GM19023 (cell line): ENCODE data around the gene ZFAND2A.

Experiments used
- ATAC-seq: cut with Tn5 transposase; IDR thresholded peaks from one replicate; pipeline ENCODE4 v1.9.1; 2021; ENCODE audit warnings: mild to moderate bottlenecking, moderate library complexity; ENCODE audit not compliant: unreplicated experiment

Gene ZFAND2A

DNA sequence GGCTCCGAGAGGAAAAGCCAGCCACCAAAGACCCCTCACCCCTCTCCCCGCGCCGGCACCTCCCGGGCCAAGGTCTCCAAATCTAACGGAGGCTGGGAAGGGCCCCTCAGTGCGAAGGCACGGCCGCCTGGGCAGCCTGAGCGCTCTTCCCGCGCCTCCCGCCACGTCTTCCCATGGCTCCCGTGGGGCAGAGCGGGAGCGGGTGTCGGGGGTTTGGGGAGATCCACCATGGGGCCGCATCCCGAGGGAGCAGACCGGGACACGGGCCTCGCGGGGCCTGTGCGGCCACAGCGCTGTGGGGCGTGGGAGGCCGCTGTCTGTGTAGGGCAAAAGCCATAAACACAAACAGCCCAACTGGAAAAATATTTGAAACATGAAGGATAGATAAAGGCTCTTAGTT is 49.6 kb downstream of the ZFAND2A start:
- ATAC-seq: no peak

- no peak for ATAC-seq
Measured at GRCh38 chr7:1109581-1110310, 50.2 kb downstream of the ZFAND2A start.

DNA sequence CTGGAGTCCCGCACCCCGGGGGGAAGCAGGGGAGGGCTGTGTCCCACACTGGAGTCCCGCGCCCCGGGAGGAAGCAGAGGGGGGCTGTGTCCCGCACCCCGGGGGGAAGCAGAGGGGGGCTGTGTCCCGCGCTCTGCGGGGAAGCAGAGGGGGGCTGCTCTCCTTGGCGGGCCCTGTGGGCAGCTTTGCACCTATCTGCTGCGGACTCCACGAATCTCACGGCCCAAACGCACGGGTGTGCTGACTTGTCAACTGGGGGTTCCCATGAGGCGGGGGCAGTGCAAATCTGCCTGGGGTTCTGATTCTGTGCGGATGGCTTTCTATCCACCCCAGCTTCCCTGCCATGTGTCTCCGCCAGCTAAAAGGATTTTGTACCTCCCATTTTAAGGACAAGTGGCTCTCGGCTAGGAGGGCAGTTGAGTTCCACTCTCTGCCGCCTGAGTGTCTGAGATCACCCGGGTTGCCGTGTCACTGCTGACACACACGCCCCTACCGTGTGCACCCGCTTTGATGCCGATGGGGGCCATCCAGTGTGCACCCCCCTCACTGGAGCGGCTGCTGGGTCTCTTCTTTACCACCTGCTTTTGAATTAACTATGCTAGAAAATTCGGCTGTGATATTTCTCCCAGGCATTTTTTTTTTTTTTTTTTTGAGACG is 51.6 kb downstream of the ZFAND2A start:
- no peak for ATAC-seq

- ATAC-seq: no peak
Measured at GRCh38 chr7:1106793-1107421, 53.1 kb downstream of the ZFAND2A start.

GRCh38 chr7:1106063-1106792 is 53.8 kb downstream of the ZFAND2A start:
- ATAC-seq: no peak

GRCh38 chr7:1105189-1105588 is 54.8 kb downstream of the ZFAND2A start:
- no peak for ATAC-seq

GRCh38 chr7:1104516-1105179 is 55.3 kb downstream of the ZFAND2A start:
- ATAC-seq: no peak

GRCh38 chr7:1103789-1104515 is 56.0 kb downstream of the ZFAND2A start:
- no peak for ATAC-seq

- ATAC-seq: peak; percentile 53
Measured at GRCh38 chr7:1103009-1103788, 56.8 kb downstream of the ZFAND2A start.
